ENCODE data around the gene EPG5.
"Not testable (repeated sequence)": the region's sequence is repeated elsewhere in the genome, so short reads cannot be mapped to it uniquely, and the experiment has no call there.

GRCh38 chr18:45848643-45849042, 118.5 kb downstream of the EPG5 start:
- TF ChIP-seq CTCF (IDR thresholded peaks at IDR 0.05; ENCODE audit: poor library complexity); EZH2 (IDR thresholded peaks at IDR 0.05; ENCODE audit: borderline replicate concordance); EZH2phosphoT487 (IDR thresholded peaks at IDR 0.05; ENCODE audit: low read depth, severe bottlenecking, unreplicated experiment): not testable (repeated sequence)
